Activated T-cell treated with anti-CD3 and anti-CD28 coated beads, Interleukin-2, amount 50 U/mL, for 48 hours (primary cell): ENCODE data around the gene HSP90B1.

Experiments used
- DNase-seq, 2 experiments: peaks; one replicate each; pipeline ENCODE4 v3.0.0-alpha.2; 2020

HSP90B1 gene

GRCh38 chr12:103930787-103931735 is 851 bp downstream of the HSP90B1 start:
- DNase-seq: peak; percentile 49 to 55

GRCh38 chr12:103933237-103933636 is 3.0 kb downstream of the HSP90B1 start:
- no peak for DNase-seq

GRCh38 chr12:103936679-103937078 is 6.5 kb downstream of the HSP90B1 start:
- no peak for DNase-seq

GRCh38 chr12:103944964-103945363 is 14.8 kb downstream of the HSP90B1 start:
- no peak for DNase-seq

- no peak for DNase-seq
Measured at GRCh38 chr12:103947871-103948555, 17.8 kb downstream of the HSP90B1 start.

GRCh38 chr12:103948746-103949406 is 18.7 kb downstream of the HSP90B1 start:
- no peak for DNase-seq

- DNase-seq: no peak
Measured at GRCh38 chr12:103952497-103952896, 22.3 kb downstream of the HSP90B1 start.

- DNase-seq: no peak
Measured at GRCh38 chr12:103955811-103956508, 25.8 kb downstream of the HSP90B1 start.

- peak in 1 of 2 experiments; percentile 46 for DNase-seq
Measured at GRCh38 chr12:103956509-103957027, 26.4 kb downstream of the HSP90B1 start.

- no peak for DNase-seq
Measured at GRCh38 chr12:103957865-103958388, 27.7 kb downstream of the HSP90B1 start.

GRCh38 chr12:103958621-103959020 is 28.4 kb downstream of the HSP90B1 start:
- no peak for DNase-seq

- no peak for DNase-seq
Measured at GRCh38 chr12:103960616-103961227, 30.5 kb downstream of the HSP90B1 start.

GRCh38 chr12:103962493-103962892 is 32.3 kb downstream of the HSP90B1 start:
- DNase-seq: no peak

GRCh38 chr12:103964805-103965204 is 34.6 kb downstream of the HSP90B1 start:
- no peak for DNase-seq

GRCh38 chr12:103965255-103965589 is 35.0 kb downstream of the HSP90B1 start:
- DNase-seq: no peak

- DNase-seq: peak; percentile 96
Measured at GRCh38 chr12:103965590-103966504, 35.6 kb downstream of the HSP90B1 start, which contains the start of gene TDG. TDG (plus strand) TSS chr12:103965872; CDS start chr12:103966038, 166 bp downstream.

- no peak for DNase-seq
Measured at GRCh38 chr12:103966736-103967135, 36.5 kb downstream of the HSP90B1 start.

- DNase-seq: no peak
Measured at GRCh38 chr12:103969391-103969790, 39.2 kb downstream of the HSP90B1 start.

- no peak for DNase-seq
Measured at GRCh38 chr12:103973909-103974308, 43.7 kb downstream of the HSP90B1 start.

- DNase-seq: no peak
Measured at GRCh38 chr12:103975368-103975767, 45.2 kb downstream of the HSP90B1 start.
